ENCODE data around the gene INAFM2. TPM values are rescaled to one million over a fixed set of nuclear protein-coding genes. Genes with fewer than 3 reads are reported as not detected.

INAFM2 gene
- total and polyA plus RNA-seq, 9 of the 15 experiments (the other 6 are each of a cell fraction or from before 2014, with no cell fraction given): 11.8 to 43.1 (median 27.2) TPM

- TF ChIP-seq ZNF395 (CRISPR knock-in tag; IDR thresholded peaks at IDR 0.05): peak; percentile 65; the same call in 1 of the 2 replicates
- peak; percentile 80; the same call in 1 of the 2 replicates for TF ChIP-seq E2F1 (CRISPR knock-in tag; IDR thresholded peaks at IDR 0.05)
- no peak for TF ChIP-seq SMAD2 (IDR thresholded peaks at IDR 0.05; ENCODE audit: low read depth, low read length)
- TF ChIP-seq, protein P1, sequence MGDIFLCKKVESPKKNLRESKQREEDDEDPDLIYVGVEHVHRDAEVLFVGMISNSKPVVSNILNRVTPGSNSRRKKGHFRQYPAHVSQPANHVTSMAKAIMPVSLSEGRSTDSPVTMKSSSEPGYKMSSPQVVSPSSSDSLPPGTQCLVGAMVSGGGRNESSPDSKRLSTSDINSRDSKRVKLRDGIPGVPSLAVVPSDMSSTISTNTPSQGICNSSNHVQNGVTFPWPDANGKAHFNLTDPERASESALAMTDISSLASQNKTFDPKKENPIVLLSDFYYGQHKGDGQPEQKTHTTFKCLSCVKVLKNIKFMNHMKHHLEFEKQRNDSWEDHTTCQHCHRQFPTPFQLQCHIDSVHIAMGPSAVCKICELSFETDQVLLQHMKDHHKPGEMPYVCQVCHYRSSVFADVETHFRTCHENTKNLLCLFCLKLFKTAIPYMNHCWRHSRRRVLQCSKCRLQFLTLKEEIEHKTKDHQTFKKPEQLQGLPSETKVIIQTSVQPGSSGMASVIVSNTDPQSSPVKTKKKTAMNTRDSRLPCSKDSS (IDR thresholded peaks at IDR 0.05; ENCODE audit: low read depth, partially characterized antibody): no peak
- TF ChIP-seq RBM34 (IDR thresholded peaks at IDR 0.05; ENCODE audit: borderline replicate concordance, insufficient read depth, low read length): no peak
- peak; percentile 87 for TF ChIP-seq ZNF431 (CRISPR knock-in tag; IDR thresholded peaks at IDR 0.05)
- TF ChIP-seq ELF1 (tag; IDR thresholded peaks at IDR 0.05): peak; percentile 97
- TF ChIP-seq GABPB1 (CRISPR knock-in tag; IDR thresholded peaks at IDR 0.05): peak; percentile 78
- TF ChIP-seq BCOR (IDR thresholded peaks at IDR 0.05): peak; percentile 45; the same call in 1 of the 2 replicates
- no peak for TF ChIP-seq ZBTB17 (CRISPR knock-in tag; IDR thresholded peaks at IDR 0.05)
- TF ChIP-seq ZFP30 (CRISPR knock-in tag; IDR thresholded peaks at IDR 0.05; ENCODE audit: borderline replicate concordance): no peak
- TF ChIP-seq PHF20 (IDR thresholded peaks at IDR 0.05; ENCODE audit: partially characterized antibody): no peak
- TF ChIP-seq ZNF445 (CRISPR knock-in tag; IDR thresholded peaks at IDR 0.05; ENCODE audit: low read depth): no peak
- 0 out of 4 replicates have a peak, but pooled peaks of 1 of the 2 experiments have one; percentile 12 for TF ChIP-seq RCOR1 (IDR thresholded peaks at IDR 0.05; ENCODE audit: borderline replicate concordance in 1 of 2, low read depth in 2 of 2, low read length in 2 of 2)
- TF ChIP-seq, protein P2, sequence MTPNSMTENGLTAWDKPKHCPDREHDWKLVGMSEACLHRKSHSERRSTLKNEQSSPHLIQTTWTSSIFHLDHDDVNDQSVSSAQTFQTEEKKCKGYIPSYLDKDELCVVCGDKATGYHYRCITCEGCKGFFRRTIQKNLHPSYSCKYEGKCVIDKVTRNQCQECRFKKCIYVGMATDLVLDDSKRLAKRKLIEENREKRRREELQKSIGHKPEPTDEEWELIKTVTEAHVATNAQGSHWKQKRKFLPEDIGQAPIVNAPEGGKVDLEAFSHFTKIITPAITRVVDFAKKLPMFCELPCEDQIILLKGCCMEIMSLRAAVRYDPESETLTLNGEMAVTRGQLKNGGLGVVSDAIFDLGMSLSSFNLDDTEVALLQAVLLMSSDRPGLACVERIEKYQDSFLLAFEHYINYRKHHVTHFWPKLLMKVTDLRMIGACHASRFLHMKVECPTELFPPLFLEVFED (CRISPR knock-in tag; conservative IDR thresholded peaks at IDR 0.05): no peak
- TF ChIP-seq SRF (CRISPR knock-in tag; IDR thresholded peaks at IDR 0.05): peak in 1 of 2 experiments; percentile 71; a peak in 1 of 4 replicates
Measured at GRCh38 chr15:40323239-40323952, at the start of gene INAFM2 (continued).

Data from K562 (cell line).